Vagina (tissue), 2 donors: ENCODE measurements around the gene ATOH8. TPM values are rescaled to one million over a fixed set of nuclear protein-coding genes. Genes with fewer than 3 reads are reported as not detected.

Experiments used
- DNase-seq, 2 donors: peaks; one replicate each; pipeline ENCODE4 v3.0.0-alpha.2; 2017; ENCODE audit errors: extremely low spot score in 2 of 2
- H3K27ac ChIP-seq: fragments of 200-600 bp; sonication (generic); one replicate; pipeline ENCODE4 v1.5.1; 2019
- H3K27me3 ChIP-seq: fragments of 200-600 bp; sonication (generic); one replicate; pipeline ENCODE4 v1.5.1; 2019
- H3K36me3 ChIP-seq, 2 donors: fragments of 200-600 bp; sonication (generic); one replicate each; pipeline ENCODE4 v1.5.1; 2017 to 2019
- H3K4me1 ChIP-seq: fragments of 200-600 bp; sonication (generic); one replicate; pipeline ENCODE4 v1.5.1; 2019
- H3K4me3 ChIP-seq, 2 donors: fragments of 200-600 bp; sonication (generic); 1 replicate in 1 of 2; 2 replicates in 1 of 2; pipeline ENCODE4 v1.5.1; 2016 to 2019
- H3K9me3 ChIP-seq: fragments of 200-600 bp; sonication (generic); one replicate; pipeline ENCODE4 v1.5.1; 2019
- POLR2A ChIP-seq, 2 donors: fragments of 450-650 bp; IDR thresholded peaks; one replicate each; pipeline ENCODE4 v1.6.1; 2017; ENCODE audit warnings: antibody characterized with exemption in 2 of 2, mild to moderate bottlenecking in 2 of 2, moderate library complexity in 2 of 2
- POLR2AphosphoS5 ChIP-seq, 2 donors: sonication (generic); formaldehyde crosslinking; IDR thresholded peaks; one replicate each; pipeline ENCODE4 v1.9.0; 2017; ENCODE audit warnings: antibody characterized with exemption in 2 of 2, mild to moderate bottlenecking in 2 of 2, low read depth in 1 of 2; ENCODE audit not compliant: insufficient read depth in 1 of 2
- intact Hi-C: fragments of 100-400 bp; cut with DNase I; formaldehyde crosslinking; loops from one replicate; pipeline ENCODE4 v1.15.1; 2023
- total RNA-seq: library from RNA; depleted of rRNA; stranded (reverse); fragments of >200 nt; gene quantifications from one replicate; pipeline ENCODE4 v1.2.3, GENCODE V29; 2016
- TF ChIP-seq, protein P1 (sequence below), 3 experiments: fragments of 450-650 bp in 2 of 3; fragments of 200-600 bp in 1 of 3; sonication (generic) in 1 of 3; IDR thresholded peaks; one replicate each; pipeline ENCODE4 v1.5.1; 2017 to 2019; ENCODE audit warnings: antibody characterized with exemption in 3 of 3, mild to moderate bottlenecking in 2 of 3, moderate library complexity in 2 of 3

ATOH8 gene
- total RNA-seq, 1 donor from 2014 or later = 66.5 TPM

GRCh38 chr2:85799215-85799956, 45.6 kb downstream of the ATOH8 start:
- DNase-seq = no peak

GRCh38 chr2:85800586-85800985, 46.8 kb downstream of the ATOH8 start:
- Histone ChIP-seq H3K9me3 (no peaks in the 10 kb centered on the region), H3K27me3 (no peaks in the 10 kb centered on the region), H3K4me1 (peaks cover 21% of the 10 kb centered on the region), H3K4me3 (no peak overlapping the region), H3K27ac (no peak overlapping the region), H3K36me3 (no peaks in the 10 kb centered on the region)
- no peak for TF ChIP-seq POLR2AphosphoS5 (IDR thresholded peaks at IDR 0.05; ENCODE audit: insufficient read depth in 1 of 2, low read depth in 1 of 2)
- TF ChIP-seq POLR2A (IDR thresholded peaks at IDR 0.05) = no peak
- TF ChIP-seq, protein P1, sequence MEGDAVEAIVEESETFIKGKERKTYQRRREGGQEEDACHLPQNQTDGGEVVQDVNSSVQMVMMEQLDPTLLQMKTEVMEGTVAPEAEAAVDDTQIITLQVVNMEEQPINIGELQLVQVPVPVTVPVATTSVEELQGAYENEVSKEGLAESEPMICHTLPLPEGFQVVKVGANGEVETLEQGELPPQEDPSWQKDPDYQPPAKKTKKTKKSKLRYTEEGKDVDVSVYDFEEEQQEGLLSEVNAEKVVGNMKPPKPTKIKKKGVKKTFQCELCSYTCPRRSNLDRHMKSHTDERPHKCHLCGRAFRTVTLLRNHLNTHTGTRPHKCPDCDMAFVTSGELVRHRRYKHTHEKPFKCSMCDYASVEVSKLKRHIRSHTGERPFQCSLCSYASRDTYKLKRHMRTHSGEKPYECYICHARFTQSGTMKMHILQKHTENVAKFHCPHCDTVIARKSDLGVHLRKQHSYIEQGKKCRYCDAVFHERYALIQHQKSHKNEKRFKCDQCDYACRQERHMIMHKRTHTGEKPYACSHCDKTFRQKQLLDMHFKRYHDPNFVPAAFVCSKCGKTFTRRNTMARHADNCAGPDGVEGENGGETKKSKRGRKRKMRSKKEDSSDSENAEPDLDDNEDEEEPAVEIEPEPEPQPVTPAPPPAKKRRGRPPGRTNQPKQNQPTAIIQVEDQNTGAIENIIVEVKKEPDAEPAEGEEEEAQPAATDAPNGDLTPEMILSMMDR (IDR thresholded peaks at IDR 0.05) = no peak
- intact Hi-C loops = no loop called here
- DNase-seq = peak in 1 of 2 donors; percentile 34

More at GRCh38 chr2:85799215-85799956, 45.6 kb downstream of the ATOH8 start:
- intact Hi-C loops = no loop called here
- Histone ChIP-seq H3K27me3 (no peaks in the 10 kb centered on the region), H3K36me3 (no peaks in the 10 kb centered on the region), H3K9me3 (no peaks in the 10 kb centered on the region), H3K27ac (no peak overlapping the region), H3K4me3 (no peak overlapping the region), H3K4me1 (peaks cover 33% of the 10 kb centered on the region)
- TF ChIP-seq, protein P1 (IDR thresholded peaks at IDR 0.05) = no peak
- no peak for TF ChIP-seq POLR2AphosphoS5 (IDR thresholded peaks at IDR 0.05; ENCODE audit: insufficient read depth in 1 of 2, low read depth in 1 of 2)
- TF ChIP-seq POLR2A (IDR thresholded peaks at IDR 0.05) = no peak

DNA sequence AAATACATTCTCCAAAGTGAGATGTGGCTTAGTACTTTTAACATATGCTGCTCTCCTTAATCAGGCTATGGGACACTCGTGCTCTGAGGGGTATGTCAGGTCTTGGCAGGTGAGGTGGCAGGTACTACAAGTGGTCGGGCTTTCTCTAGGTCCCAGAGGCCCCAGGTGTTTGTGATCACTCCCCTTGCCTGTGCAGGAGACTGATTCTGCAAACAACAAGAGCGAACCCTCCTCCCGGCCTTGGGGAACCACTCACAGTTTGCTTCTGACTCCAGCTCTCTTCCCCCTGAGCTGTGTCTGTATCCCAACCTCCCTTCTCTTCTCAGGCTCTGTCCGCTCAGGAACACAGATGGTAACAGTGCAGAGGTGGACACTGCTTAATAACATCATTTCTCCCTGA, 48.1 kb downstream of the ATOH8 start:
- no peak for DNase-seq
- Histone ChIP-seq H3K36me3 (no peaks in the 10 kb centered on the region), H3K27ac (no peak overlapping the region), H3K4me1 (peaks cover 8% of the 10 kb centered on the region), H3K9me3 (no peaks in the 10 kb centered on the region), H3K4me3 (no peak overlapping the region), H3K27me3 (no peaks in the 10 kb centered on the region)
- TF ChIP-seq POLR2A (IDR thresholded peaks at IDR 0.05) (no peak), POLR2AphosphoS5 (IDR thresholded peaks at IDR 0.05; ENCODE audit: insufficient read depth in 1 of 2, low read depth in 1 of 2) (no peak)
- TF ChIP-seq, protein P1 (IDR thresholded peaks at IDR 0.05) = no peak
- intact Hi-C loops = no loop called here

DNA sequence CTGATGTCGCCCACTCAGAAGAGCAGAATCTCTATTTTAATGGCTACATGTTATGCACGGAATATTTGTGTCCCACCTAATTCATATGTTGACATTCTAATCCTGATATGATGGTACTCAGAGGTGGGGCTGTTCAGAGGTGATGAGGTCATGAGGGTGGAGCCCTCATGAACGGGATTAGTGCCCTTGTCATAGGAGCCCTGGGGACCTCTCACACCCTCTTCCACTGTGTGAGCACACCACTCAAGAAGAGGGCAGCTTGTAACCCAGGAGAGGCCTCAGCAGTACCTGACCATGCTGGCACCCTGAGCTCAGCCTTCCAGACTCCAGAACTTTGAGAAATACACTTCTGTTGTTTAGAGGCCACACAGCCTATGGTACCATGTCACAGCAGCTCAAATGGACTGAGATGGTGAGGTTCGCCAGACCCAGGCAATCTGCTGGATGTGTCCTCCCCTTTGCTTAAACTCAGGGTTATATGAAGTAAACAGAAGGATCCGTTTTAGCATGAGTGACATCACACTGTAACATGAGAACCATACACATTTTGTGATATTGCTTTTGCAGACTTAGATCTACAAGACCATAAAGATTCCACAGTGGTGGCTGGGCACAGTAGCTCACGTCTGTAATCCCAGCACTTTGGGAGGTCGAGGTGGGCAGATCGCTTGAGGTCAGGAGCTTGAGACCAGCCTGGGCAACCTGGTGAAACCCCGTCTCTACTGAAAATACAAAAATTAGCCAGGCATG, 48.7 kb downstream of the ATOH8 start:
- H3K27me3 ChIP-seq = no peaks in the 10 kb centered on the region
- H3K4me1 ChIP-seq = peaks cover 1% of the 10 kb centered on the region
- H3K9me3 ChIP-seq = no peaks in the 10 kb centered on the region
- no peak overlapping the region for H3K4me3 ChIP-seq
- intact Hi-C loops = no loop called here
- no peak overlapping the region for H3K27ac ChIP-seq
- no peak for DNase-seq
- no peaks in the 10 kb centered on the region for H3K36me3 ChIP-seq
- no peak for TF ChIP-seq POLR2A (IDR thresholded peaks at IDR 0.05)
- no peak for TF ChIP-seq POLR2AphosphoS5 (IDR thresholded peaks at IDR 0.05; ENCODE audit: insufficient read depth in 1 of 2, low read depth in 1 of 2)

- no peak overlapping the region for H3K27ac ChIP-seq
- TF ChIP-seq POLR2A (IDR thresholded peaks at IDR 0.05) (no peak), POLR2AphosphoS5 (IDR thresholded peaks at IDR 0.05; ENCODE audit: insufficient read depth in 1 of 2, low read depth in 1 of 2) (no peak)
- TF ChIP-seq, protein P1 (IDR thresholded peaks at IDR 0.05) = no peak
- H3K9me3 ChIP-seq = no peaks in the 10 kb centered on the region
- peak in 1 of 2 donors; percentile 44 for DNase-seq
- no peaks in the 10 kb centered on the region for H3K4me1 ChIP-seq
- H3K36me3 ChIP-seq = no peaks in the 10 kb centered on the region
- intact Hi-C loops = no loop called here
- no peaks in the 10 kb centered on the region for H3K27me3 ChIP-seq
- no peak overlapping the region for H3K4me3 ChIP-seq
These were observed 50.1 kb downstream of the ATOH8 start for GRCh38 chr2:85803704-85804425.
